Measurements from ENCODE around the gene PAPPA2.

The PAPPA2 gene

DNA sequence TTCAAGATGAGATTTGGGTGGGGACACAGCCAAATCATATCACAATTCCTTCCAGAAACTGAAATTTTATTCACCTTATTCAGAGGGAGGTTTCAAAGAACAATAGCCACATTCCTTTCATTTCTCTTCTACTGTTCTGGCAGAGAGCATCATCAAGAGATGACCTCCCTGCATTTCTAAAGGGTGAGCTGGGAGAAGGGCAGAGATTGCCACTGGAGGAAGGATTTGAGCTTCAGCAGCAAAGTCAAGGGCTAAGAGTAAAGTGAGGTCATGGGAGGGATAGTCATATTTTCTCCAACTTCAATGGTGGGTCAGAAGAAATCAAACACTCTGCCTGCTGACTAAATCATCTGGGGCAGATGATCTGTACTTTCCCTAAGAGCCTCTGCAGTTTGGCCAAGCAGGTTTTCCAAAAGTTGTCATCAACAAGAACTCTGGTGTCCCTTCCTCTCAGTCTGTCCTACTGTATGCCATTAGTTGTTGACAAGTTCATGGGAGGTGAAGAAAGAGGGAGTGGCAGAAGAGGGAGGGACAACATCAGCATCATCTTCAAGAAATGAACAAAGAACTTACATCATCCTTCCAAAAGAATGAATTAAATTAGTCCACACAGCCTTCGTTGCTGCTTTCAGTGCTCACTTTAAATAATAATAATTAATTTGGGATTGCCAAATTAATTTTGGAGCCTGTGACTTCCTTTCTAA is 403.2 kb downstream of the PAPPA2 start:
- DNase-seq: no peak

DNA sequence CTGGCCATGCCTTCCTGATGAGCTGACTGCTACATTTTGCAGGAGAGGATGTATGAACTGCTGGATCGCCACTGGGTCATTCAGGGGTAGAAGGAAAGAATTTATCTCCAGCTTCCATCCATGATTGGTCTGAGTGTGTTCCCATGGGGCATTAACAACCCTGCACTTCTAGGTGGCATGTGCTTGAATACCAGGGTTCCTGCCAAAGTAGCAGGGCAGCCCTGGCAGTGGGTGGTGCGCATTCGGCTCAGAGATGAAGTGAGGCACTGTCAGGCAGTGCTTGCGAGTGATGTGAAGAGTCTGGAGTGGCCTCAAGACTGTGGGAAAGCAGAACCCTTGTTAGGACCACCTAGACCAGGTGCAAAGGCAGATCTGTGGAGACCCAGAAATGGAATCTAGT is 406.6 kb downstream of the PAPPA2 start:
- no peak for DNase-seq

DNA sequence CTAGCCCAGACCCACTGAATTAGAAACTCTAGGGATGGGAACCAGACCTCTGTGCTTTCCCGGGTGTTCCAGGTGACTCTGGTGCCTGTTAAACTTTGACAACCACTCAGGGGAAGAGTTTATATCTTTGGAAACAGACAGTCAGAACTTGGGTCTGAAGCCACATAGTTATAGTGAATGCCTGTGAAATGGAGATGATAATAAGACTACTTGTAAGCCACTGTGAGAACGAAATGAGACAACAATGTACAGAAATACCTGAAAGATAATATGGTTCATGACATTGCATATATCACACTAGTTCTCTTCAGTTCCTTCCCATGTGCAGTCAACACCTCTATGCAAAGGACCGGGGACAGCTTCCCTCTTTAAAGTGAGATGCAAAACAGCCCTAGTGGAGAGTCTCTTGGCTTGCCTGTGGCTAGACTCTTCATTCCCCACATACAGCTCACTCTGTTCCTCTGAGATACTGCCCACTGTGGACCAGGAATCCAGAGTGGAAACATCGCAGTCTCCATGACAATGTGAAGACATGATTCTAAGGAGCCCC is 414.1 kb downstream of the PAPPA2 start:
- no peak for DNase-seq

DNA sequence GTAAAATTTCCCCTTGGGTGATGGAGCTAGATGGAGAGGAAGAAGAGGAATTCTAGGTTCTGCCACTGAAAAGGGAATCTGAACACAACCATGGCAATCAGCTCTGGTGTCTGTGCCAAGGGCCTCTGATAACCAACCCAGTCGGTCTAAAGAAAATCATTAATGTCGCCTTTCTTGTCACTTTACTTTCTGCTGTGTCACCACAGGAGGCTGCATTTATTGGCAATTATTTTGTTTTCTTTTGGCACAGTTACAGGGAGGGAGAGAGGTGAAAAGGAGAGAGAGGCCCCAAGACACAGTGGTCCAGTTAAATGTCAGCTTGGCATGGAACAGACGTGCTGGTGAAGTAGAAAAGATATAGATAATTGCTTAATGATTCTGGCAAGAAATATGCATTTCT is 414.6 kb downstream of the PAPPA2 start:
- no peak for DNase-seq

DNA sequence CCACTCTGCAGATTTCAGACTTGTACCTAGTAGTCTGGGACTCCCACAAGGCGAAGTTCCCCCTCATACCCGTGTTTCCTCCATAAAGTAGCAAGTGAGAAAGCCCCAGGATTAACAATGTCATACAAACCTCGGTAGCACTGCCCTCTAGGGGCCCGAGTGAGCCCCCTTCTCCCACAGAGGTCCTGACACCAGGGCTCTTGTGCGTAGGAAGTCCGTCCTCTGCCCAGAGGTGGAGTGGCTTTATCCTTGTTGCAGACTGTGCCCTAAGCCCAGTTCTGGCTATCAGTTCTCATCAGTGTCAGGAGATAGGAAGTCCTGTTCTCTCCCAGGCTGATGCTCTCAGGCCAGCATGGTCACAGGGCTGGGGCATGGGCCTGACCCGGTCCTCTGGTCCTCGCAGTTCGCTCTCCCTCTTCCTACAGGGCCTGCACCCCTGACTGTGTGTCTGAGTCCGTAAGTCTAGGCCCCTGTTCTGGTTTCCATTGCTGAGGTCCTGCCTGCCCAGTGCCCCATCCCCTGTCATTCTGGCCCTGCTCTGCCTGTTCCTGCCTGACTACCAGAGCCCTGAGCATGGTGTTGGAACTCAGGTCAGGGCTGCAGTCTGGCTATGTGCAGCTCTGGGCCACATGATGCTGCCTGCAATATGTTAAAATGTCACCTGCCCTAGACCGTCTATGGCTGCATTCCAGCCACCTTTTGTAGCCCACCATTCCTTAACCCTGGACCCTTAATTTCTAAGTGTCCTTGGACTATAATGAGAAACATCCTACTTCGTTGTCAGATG is 416.0 kb downstream of the PAPPA2 start:
- no peak for DNase-seq

DNA sequence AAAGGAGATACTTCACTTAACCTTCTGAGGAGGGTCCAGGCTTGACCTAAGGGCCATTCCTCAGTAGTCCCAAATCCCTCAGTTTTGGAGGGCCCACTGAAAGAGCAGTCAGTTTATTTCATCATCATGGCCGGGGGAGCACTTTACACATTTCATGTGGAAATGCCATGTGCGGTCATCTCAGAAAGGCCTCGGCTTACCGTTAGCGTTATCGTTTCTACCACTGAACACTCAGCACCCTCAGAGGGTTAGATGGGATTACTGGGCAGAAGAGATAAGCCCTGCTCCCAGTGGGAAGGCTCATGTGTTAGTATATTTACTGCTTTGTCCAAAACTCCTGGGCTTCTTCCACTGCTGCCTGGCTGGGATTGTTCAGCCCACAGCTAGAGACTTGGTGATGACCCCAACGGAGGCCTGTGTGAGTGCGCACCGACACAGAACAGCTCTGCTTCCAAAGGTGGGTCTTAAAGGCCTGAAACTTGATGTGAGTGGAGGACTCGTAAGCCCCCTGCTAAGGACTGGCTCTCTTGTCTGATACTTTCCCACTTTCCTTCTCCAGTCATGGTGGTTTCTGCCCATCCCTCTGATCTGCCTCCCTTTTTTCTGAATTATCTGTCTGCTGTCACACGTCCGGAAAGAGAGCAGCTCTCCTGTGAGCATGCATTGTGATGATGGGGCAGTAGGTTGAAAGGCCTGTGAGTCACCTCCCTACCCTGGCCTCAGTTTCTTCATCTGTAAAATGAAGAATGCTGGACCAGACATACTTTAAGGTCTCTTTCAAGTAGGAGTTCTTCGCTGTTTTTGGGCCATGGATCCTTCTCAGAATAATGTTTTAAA is 417.0 kb downstream of the PAPPA2 start:
- DNase-seq: no peak

DNA sequence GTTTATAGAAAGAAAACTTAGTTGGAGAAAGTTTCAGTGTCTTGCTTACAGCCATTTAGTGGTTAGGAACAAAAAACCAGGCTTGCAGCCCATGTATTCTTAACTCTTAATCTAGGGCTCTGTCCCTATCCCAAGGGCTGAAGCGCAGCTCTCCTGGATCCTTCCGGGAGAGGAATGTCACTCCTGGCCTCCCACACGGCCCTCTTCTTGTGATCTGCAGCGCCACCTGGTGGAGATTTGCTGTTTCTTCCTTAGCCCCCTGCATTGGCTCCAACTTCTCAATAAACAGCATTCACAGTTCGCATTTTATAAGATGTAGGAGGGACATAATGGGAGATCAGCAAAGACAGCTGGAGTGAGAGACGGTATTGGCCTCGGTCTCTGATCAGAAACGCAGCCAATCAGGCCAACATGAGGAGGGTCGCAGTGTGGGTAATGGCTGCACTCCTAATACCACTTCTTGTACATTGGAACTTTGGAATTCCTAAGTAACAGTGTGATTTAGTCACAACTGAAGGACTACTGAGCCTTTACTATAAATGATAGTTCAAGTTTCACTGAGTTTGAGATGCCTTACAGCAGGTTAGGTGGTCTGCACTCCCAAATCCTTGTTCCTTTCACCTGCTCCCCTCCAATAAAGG is 418.1 kb downstream of the PAPPA2 start:
- DNase-seq: no peak

DNA sequence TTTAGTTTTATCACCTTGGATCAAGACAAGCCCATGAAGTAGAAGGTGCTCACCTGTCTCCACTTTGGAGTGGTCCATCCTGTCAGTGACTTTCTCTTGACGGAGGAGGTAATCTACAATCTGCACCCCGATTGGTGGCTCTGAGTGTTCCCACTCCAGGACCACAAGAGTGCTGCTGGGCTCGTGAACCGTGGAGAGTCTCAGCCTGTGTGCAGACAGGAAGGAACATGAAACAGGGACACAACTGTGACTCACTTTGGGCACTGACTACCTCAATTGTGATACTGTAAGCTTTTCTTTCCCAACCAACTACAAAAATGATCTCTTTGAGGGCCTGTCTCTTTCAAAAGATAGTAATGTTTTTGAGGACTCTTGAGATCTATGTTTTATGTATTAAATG is 421.3 kb downstream of the PAPPA2 start:
- no peak for DNase-seq

DNA sequence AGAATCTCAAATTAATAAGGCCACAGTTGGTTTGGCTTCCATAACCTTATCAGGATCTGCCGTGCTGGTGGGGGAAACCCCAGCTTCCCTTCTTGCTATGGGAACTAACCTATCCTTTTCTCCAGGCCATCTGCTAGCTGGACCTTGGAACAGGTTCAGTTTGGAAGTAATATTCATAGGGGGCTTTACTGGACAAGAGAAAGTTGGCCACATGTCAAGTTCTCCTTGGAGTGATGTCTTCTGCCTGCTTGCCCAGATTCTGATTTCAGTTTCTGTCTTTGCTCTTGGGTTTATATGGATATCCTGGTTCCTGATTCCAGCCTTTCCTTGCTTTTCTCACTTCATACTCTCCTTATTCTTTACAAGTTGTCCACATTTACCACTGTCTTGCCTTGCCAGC is 421.9 kb downstream of the PAPPA2 start:
- no peak for DNase-seq

DNA sequence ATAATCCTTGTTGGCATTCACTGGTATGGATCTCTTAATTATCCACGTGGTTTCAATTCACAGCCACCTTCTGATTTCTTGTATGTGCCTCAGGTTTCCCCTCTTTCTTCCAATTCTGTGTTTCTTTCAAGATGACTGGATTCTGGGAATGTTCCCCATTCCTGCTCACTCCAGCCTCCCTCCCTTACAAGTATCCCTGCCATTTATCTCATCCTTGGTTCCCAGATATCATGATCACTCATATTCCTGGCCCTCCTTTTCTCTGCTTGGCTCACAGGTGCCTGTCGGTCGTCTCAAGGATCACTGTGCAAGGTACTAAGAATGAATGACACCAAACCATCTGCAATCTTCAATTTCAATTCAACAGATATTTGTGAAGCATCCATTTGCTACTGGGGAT is 422.4 kb downstream of the PAPPA2 start:
- DNase-seq: no peak

DNA sequence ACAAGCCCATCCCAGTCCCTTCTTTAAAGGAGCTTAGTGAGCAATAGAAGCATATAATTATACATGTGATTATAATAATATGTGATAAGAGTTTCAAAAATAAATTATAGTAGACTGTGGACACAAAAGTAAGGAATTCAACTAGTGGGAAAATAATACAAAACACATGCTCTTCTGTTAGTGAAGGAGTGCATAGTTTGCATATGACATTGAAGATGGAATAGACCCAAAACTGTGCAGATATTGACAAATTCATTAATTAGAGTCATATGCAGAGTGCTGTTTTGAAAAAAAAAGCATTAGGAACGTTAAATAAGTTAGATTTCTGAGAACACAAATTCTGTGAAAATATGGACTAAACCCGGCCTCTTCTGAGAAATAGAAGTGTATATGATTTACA is 422.8 kb downstream of the PAPPA2 start:
- DNase-seq: no peak

DNA sequence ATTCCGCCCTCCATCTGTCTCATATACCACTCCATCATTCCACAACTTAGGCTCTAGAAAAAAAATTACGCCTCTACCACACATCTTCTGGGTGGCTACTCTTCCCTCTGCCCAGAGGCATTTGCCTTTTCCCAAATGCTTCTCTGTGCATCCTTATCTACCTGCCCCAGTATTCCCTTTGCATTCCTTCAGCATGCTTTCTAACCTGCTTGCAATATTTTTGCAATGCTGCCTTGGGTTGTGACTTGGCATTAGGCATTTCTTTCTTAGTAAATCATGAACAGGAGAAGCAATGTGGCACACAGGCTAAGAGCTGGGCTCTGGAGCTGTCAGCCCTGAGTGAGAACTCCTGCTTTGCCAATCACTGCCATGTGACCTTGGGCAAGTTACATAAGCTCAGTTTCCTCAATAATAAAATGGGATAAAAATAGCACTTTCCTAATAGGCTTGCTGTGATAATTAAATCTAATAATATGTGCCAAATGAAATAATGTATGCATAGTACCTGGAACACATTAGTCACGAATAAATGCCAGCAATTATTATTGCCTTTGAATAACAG is 425.6 kb downstream of the PAPPA2 start:
- DNase-seq: no peak

DNA sequence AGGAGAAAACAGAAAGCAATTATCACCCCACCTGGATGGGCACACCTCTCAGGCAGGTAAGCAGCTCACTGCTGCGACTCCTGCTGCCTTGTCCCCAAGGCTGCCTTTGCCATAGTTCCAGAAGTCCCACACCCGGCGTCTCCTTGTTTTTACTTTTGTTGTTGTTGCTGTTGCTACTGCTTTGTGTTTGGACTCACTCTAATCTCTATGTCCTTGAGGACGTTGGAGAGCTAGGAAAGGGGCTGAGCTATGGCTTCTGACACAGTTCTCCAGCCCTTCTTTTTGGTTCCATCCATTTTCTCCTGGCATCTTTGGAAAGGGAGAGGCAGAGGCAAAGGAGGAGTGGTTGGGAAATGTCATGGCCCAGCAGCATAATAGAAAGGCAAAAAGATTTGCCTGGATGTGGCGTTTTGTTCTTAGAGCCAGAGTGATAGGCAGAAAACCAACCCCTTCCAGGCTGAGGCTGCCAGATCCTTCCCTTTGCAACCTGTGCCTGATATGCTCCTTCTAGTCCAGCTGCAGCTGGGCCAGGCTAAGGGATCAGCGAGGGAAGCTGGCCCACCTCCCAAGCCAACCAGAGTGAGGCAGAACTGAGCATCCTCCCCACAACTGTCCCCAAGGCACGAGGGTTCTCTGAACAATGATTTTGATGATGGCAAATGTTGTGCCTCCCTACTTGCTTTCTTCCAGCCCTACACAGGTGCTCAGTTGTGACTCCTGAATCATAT is 430.8 kb downstream of the PAPPA2 start:
- DNase-seq: no peak

DNA sequence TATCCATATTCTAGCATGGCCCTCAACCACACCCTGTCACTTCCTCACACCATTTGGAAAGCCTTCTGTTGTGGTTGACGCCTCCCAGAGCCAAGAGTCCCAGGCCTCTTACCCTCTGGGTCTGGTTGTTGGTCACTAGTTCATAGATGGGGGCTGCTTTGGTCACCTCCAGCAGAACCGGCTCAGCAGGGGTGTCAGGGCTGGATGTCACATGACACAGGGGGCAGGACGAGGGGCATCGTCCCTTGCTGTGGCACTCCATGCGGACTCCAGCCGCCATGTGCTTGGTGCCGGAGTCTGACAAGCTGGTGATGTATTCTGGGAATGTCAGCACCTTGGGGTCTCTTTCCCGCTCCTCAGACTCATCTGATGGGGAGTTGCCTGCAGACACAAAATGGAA is 431.5 kb downstream of the PAPPA2 start:
- no peak for DNase-seq

Data from SHP77 treated with DMSO at 0.1 percent for 48 hours (cell line).